Spinal cord (tissue), 10 donors: Measurements from ENCODE around the gene SMG9. TPM values are rescaled to one million over a fixed set of nuclear protein-coding genes. Genes with fewer than 3 reads are reported as not detected.

Experiments used
- DNase-seq, 6 donors: peaks; one replicate each; pipeline versions ENCODE4 v3.0.0 to v3.0.0-alpha.2; 2013 to 2015; ENCODE audit warnings: low spot score in 6 of 6, low read depth in 4 of 6
- H3K27ac ChIP-seq: one replicate; pipeline ENCODE4 v1.5.1; 2013; ENCODE audit warnings: low read depth, low read length, control low read depth
- H3K27me3 ChIP-seq: one replicate; pipeline ENCODE4 v1.6.1; 2013; ENCODE audit warnings: low read length; ENCODE audit not compliant: control insufficient read depth, insufficient read depth
- H3K36me3 ChIP-seq: one replicate; pipeline ENCODE4 v1.6.1; 2013; ENCODE audit warnings: low read length; ENCODE audit not compliant: control insufficient read depth, insufficient read depth
- H3K4me1 ChIP-seq: one replicate; pipeline ENCODE4 v1.6.1; 2013; ENCODE audit warnings: low read length; ENCODE audit not compliant: control insufficient read depth, insufficient read depth
- H3K4me3 ChIP-seq: one replicate; pipeline ENCODE4 v1.5.1; 2013; ENCODE audit warnings: low read depth, low read length, control low read depth
- H3K9me3 ChIP-seq: one replicate; pipeline ENCODE4 v1.6.1; 2013; ENCODE audit warnings: low read length; ENCODE audit not compliant: control insufficient read depth, insufficient read depth
- WGBS: methylation state at CpG from one replicate; pipeline ENCODE4 v1.1.5; 2013; ENCODE audit warnings: missing lambda C conversion rate; ENCODE audit not compliant: insufficient coverage; 5-methylcytosine and 5-hydroxymethylcytosine counted together
- polyA plus RNA-seq, 2 donors: library from polyadenylated mRNA; unstranded; fragments of 120-200 nt; gene quantifications; one replicate each; pipeline ENCODE4 v1.2.1, GENCODE V29; 2013; ENCODE audit not compliant: insufficient read length in 2 of 2
- total RNA-seq, 2 donors: library from RNA; depleted of rRNA in 1 of 2; stranded (reverse); fragments of 120-200 nt in 1 of 2; fragments of >200 nt in 1 of 2; gene quantifications; one replicate each; pipeline versions ENCODE4 v1.2.3 to v1.2.4, GENCODE V29; 2013 to 2014
- donor health status: healthy.

The SMG9 gene
- total and polyA plus RNA-seq, 4 donors: 9.2 to 110 (median 56.6) TPM

DNA sequence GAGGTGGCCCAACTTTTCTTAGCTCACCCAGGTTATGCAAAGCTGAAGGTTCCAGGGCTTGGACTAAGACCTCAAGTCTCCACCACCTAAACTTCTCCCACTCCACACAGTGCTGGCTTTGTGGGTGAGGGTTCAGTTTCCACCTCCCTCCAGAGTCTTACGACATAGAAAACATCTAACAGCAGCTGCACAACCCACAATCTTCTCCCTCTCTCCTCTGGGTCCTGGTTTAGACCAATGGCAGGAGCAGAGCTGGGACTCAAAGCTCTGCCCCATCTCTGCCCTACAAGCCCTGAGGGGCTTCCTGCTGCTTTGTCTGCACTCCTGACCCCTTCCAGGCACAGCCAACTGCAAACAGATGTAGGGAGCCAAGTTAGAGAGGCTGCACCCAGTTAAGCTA lies 22.9 kb downstream of the SMG9 start:
- WGBS: 81% methylated on average over 1 of the region's 1 CpG
- peaks cover 13% of the 10 kb centered on the region for H3K4me1 ChIP-seq
- no peak overlapping the region for H3K4me3 ChIP-seq
- H3K27me3 ChIP-seq: no peaks in the 10 kb centered on the region
- H3K36me3 ChIP-seq: peaks cover 69% of the 10 kb centered on the region
- H3K27ac ChIP-seq: no peak overlapping the region
- DNase-seq: peak in 1 of 6 donors; percentile 16
- H3K9me3 ChIP-seq: no peaks in the 10 kb centered on the region

DNA sequence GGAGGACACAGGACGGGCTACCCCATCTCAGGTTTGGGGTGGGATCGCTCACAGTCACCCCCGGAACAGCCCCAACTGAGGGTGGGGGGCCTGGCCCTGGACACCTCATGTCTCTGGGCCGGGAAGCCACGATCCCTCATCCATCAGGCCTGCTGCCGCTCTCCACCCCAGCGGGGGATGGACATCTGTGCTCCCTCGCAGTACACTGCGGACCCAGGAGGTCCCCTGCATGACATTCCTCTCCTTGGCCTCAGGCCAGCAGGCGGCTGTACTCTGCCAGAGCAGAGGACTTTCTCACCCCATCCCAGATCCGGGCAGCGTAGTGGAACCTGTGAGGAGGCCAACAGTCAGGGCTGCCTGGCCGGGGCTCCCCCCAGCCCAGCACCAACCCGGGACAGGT lies 23.4 kb downstream of the SMG9 start:
- no peak overlapping the region for H3K4me3 ChIP-seq
- H3K27ac ChIP-seq: no peak overlapping the region
- 72% methylated on average over 13 of the region's 14 CpGs for WGBS
- no peaks in the 10 kb centered on the region for H3K27me3 ChIP-seq
- H3K4me1 ChIP-seq: peaks cover 13% of the 10 kb centered on the region
- peak in 1 of 6 donors; percentile 21 for DNase-seq
- no peaks in the 10 kb centered on the region for H3K9me3 ChIP-seq
- H3K36me3 ChIP-seq: peaks cover 64% of the 10 kb centered on the region

DNA sequence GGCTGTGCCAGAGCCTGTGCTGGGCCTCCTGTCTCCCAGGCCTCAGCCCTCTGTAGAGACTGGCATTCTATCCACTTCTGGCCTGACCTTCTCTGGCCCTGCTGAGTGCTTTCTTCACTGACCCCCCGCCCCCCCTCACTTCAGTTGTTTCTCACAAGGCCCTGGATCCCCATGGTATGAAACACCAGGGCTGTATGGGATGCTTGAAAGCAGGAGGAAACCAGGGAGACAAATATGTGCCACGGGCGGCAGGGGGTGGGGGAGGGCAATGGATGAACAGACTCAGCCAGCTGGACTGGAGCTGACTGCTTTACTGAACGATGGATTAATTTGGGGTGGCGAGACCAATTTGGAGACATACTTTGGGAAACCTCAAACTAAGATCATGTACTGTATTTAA lies 24.8 kb downstream of the SMG9 start:
- Histone ChIP-seq H3K27ac (no peak overlapping the region), H3K27me3 (no peaks in the 10 kb centered on the region), H3K4me3 (no peak overlapping the region), H3K4me1 (peaks cover 13% of the 10 kb centered on the region), H3K36me3 (peaks cover 52% of the 10 kb centered on the region), H3K9me3 (no peaks in the 10 kb centered on the region)
- WGBS: 71% methylated on average over 4 of the region's 5 CpGs
- no peak for DNase-seq

DNA sequence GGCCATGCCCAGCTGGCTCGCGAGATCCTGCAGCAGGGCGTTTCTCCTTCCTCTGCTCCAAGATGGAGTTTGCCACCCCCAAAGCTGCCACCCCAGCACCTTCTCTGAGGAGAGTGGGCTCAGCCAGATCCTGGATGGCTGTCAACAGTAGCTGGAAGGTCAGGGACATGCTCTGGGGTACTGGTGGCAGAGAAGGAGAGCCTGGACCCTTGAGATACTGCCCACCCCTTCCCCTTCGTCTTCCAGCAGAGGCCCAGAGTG lies 27.2 kb downstream of the SMG9 start:
- H3K4me1 ChIP-seq: peaks cover 13% of the 10 kb centered on the region
- H3K27ac ChIP-seq: no peak overlapping the region
- WGBS: no CpG with 5 or more reads among the region's 4 CpGs
- DNase-seq: no peak
- H3K36me3 ChIP-seq: peaks cover 34% of the 10 kb centered on the region
- no peak overlapping the region for H3K4me3 ChIP-seq
- H3K9me3 ChIP-seq: no peaks in the 10 kb centered on the region
- no peaks in the 10 kb centered on the region for H3K27me3 ChIP-seq

DNA sequence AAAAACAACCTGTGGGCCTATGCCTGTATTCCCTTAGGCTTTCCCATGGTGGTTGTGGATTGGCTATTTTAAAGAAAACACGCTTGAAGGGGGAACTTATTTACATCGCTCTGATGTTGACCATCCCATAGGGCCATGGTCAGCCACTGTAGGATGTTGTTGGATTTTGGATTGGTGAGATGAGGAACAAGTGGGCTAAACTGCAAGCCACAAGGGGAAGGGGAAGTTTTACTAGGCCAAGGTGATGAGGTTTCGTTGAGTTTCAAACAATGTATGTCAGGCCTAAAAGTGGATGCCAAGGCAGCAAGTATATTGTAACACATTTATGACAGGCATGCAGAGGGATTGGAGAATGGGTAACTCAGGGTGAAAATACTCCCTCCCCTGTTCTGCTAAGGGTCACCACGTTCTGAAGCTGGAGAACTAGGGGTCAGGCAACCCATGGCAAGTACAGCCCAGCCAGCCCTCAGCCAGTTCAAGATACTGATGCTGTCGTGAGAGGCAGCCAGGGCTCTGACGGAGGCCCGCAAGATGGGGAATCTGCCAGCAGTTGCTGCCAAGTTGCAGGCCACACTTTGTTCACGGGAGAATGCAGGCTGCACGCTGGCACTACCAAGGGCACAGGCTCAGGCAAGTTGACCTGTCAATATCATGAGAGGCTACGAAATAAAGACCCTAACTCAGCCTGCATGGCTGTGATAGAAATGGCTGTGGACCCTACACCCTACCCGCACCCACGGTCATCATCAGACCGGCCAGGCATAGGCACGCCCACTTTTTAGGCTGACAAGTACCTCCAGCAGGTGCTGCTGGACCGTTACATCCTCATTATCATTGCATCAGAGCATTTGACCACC lies 27.8 kb downstream of the SMG9 start:
- Histone ChIP-seq H3K9me3 (no peaks in the 10 kb centered on the region), H3K36me3 (peaks cover 28% of the 10 kb centered on the region), H3K4me3 (no peak overlapping the region), H3K4me1 (peaks cover 13% of the 10 kb centered on the region), H3K27ac (no peak overlapping the region), H3K27me3 (no peaks in the 10 kb centered on the region)
- DNase-seq: peak in 2 of 6 donors; percentile 25 to 39
- WGBS: 52% methylated on average over 15 of the region's 15 CpGs

DNA sequence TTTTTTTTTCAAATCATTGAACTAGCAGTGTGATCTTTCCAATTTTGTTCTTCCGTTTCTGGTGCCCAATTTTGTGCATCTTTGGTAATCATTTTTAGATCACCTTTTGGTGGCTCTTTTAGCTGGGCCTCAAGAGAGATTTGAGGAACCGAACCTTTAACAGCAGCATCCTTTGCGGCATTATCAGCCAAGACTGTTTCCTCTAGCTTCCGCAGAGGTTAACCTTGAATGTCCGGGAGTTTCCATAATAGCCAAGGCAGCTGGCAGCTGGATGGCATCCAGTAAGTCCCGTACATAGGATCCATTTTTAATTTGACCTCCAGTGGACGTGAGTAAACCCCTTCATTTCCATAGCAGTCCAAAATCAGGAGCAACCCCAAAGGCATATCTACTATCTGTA lies 29.3 kb downstream of the SMG9 start:
- H3K4me1 ChIP-seq: peaks cover 6% of the 10 kb centered on the region
- no peaks in the 10 kb centered on the region for H3K27me3 ChIP-seq
- no peak overlapping the region for H3K4me3 ChIP-seq
- DNase-seq: no peak
- WGBS: 57% methylated on average over 4 of the region's 7 CpGs
- no peaks in the 10 kb centered on the region for H3K9me3 ChIP-seq
- H3K27ac ChIP-seq: no peak overlapping the region
- peaks cover 16% of the 10 kb centered on the region for H3K36me3 ChIP-seq

DNA sequence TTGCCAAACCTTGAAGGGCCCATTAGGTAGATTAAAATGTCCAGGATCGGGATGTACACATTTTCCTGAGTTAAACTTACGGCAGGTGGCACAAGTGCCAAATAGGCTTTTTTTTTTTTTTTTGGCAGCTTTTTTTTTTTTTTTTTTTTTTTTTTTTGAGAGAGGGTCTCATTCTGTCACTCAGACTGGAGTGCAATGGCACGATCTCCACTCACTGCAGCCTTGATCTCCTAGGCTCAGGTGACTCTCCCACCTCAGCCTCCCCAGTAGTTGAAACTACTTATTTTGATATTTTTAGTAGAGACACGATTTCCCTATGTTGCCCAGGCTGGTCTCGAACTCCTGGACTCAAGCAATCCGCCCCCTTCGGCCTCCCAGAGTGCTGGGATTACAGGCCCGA lies 29.9 kb downstream of the SMG9 start:
- Histone ChIP-seq H3K4me1 (peaks cover 6% of the 10 kb centered on the region), H3K36me3 (peaks cover 14% of the 10 kb centered on the region), H3K27me3 (no peaks in the 10 kb centered on the region), H3K27ac (no peak overlapping the region), H3K4me3 (no peak overlapping the region), H3K9me3 (no peaks in the 10 kb centered on the region)
- 100% methylated on average over 3 of the region's 8 CpGs for WGBS
- DNase-seq: no peak

DNA sequence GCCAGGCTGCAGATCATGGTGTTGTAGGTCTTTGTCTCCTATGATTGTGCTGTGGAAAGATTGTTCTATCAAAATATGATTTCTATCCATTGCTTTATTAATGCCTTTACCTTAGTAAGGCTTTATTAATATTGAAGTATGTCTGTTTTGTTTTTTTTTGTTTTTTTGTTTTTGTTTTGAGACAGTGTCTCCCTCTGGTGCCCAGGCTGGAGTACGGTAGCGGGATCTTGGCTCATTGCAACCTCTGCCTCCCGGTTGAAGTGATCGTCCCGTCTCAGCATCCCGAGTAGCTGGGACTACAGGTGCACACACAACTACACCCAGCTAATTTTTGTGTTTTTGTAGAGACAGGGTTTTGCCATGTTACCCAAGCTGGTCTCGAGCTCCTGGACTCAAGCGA lies 31.2 kb downstream of the SMG9 start:
- no peak overlapping the region for H3K4me3 ChIP-seq
- 53% methylated on average over 3 of the region's 8 CpGs for WGBS
- no peaks in the 10 kb centered on the region for H3K27me3 ChIP-seq
- peaks cover 6% of the 10 kb centered on the region for H3K4me1 ChIP-seq
- no peak for DNase-seq
- H3K36me3 ChIP-seq: peaks cover 2% of the 10 kb centered on the region
- no peak overlapping the region for H3K27ac ChIP-seq
- H3K9me3 ChIP-seq: no peaks in the 10 kb centered on the region

DNA sequence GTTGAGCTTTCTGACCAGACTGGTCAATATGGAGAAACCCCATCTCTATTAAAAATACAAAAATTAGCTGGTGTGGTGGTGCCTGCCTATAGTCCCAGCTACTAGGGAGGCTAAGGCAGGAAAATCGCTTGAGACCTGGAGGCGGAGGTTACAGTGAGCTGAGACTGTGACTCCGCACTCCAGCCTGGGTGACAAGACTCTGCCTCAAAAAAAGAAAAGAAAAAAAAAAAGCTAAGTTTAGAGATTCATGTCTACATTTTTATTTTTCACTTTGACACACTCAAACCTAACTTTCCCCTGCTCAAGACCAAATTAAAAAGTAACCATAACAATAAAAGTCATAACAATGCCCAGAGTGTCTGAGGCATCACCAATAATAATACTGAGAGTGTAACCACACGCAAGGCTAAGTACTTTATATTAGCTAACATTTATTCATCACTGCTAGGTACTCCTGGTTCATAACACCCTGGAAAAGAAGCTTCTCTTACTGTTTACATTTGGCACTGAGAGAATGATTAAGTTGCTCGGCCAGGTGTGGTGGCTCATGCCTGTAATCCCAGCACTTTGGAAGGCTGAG lies 33.2 kb downstream of the SMG9 start:
- no peaks in the 10 kb centered on the region for H3K4me1 ChIP-seq
- H3K27ac ChIP-seq: no peak overlapping the region
- 92% methylated on average over 2 of the region's 5 CpGs for WGBS
- no peaks in the 10 kb centered on the region for H3K27me3 ChIP-seq
- no peak overlapping the region for H3K4me3 ChIP-seq
- H3K36me3 ChIP-seq: no peaks in the 10 kb centered on the region
- H3K9me3 ChIP-seq: no peaks in the 10 kb centered on the region
- DNase-seq: no peak

DNA sequence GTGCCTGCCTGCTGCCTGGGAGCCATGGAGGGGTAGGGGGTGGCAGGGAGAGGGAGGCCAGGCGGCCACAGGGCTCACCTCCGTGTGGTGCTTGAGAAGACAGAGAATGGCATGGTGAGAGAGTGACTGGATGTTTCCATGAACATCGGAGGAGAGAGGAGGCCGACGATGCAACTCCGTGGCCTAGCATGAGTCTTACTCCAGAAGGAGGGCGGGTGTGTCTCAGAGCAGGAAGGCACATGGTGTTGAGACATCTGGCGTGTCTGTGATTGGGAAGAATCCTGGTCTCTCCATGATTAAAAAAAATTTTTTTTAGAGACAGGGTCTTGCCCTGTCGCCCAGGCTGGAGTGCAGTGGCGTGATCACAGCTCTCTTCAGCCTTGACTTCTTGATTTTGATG lies 33.8 kb downstream of the SMG9 start:
- H3K27me3 ChIP-seq: no peaks in the 10 kb centered on the region
- no peak for DNase-seq
- H3K27ac ChIP-seq: no peak overlapping the region
- H3K9me3 ChIP-seq: no peaks in the 10 kb centered on the region
- 85% methylated on average over 10 of the region's 10 CpGs for WGBS
- H3K36me3 ChIP-seq: no peaks in the 10 kb centered on the region
- H3K4me1 ChIP-seq: no peaks in the 10 kb centered on the region
- no peak overlapping the region for H3K4me3 ChIP-seq
